ENCODE results near the gene CHD6. TPM values are rescaled to one million over a fixed set of nuclear protein-coding genes. Genes with fewer than 3 reads are reported as not detected.
A peak's percentile ranks its signal among the peaks of the same experiment; 100 is the strongest.

CHD6 gene
- total RNA-seq, 6 donors from 2014 or later, result 25.4 to 62.9 (median 35.3) TPM

DNA sequence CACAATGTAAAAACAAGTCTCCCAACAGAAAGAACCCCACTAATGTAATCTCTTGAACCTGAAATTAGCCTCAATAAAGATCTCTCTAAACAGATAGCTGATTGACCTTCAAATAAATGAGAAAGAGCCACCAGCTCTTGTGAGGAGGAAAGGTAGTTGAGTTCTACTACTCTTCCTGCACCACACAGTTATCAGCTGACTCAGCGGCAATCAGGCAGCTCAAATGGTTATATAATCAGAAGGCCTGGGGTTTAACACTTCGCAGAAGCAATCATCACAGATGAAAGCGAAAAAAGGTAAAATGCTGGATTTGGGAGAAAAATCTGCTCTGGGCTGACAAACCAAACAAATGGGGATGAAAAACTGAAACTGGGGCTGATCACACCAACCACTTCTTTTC, 91.8 kb downstream of the CHD6 start:
- H3K27me3 ChIP-seq, result no peaks in the 10 kb centered on the region
- H3K4me1 ChIP-seq, result peaks cover 3 to 14% (median 9%) of the 10 kb centered on the region in 4 donors
- TF ChIP-seq POLR2A (IDR thresholded peaks at IDR 0.05) (no peak), POLR2AphosphoS5 (IDR thresholded peaks at IDR 0.05) (no peak), EP300 (IDR thresholded peaks at IDR 0.05) (no peak)
- TF ChIP-seq, protein P1, sequence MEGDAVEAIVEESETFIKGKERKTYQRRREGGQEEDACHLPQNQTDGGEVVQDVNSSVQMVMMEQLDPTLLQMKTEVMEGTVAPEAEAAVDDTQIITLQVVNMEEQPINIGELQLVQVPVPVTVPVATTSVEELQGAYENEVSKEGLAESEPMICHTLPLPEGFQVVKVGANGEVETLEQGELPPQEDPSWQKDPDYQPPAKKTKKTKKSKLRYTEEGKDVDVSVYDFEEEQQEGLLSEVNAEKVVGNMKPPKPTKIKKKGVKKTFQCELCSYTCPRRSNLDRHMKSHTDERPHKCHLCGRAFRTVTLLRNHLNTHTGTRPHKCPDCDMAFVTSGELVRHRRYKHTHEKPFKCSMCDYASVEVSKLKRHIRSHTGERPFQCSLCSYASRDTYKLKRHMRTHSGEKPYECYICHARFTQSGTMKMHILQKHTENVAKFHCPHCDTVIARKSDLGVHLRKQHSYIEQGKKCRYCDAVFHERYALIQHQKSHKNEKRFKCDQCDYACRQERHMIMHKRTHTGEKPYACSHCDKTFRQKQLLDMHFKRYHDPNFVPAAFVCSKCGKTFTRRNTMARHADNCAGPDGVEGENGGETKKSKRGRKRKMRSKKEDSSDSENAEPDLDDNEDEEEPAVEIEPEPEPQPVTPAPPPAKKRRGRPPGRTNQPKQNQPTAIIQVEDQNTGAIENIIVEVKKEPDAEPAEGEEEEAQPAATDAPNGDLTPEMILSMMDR (IDR thresholded peaks at IDR 0.05), result no peak
- WGBS, 2 donors, result 84 to 91% methylated on average over 3 of the region's 3 CpGs
- no peak overlapping the region for H3K4me3 ChIP-seq
- H3K27ac ChIP-seq, result no peak overlapping the region
- H3K9me3 ChIP-seq, result no peaks in the 10 kb centered on the region
- no peak for ATAC-seq (ENCODE audit: low FRiP score in 2 of 2)
- H3K36me3 ChIP-seq, result no peaks in the 10 kb centered on the region
- DNase-seq, result no peak

DNA sequence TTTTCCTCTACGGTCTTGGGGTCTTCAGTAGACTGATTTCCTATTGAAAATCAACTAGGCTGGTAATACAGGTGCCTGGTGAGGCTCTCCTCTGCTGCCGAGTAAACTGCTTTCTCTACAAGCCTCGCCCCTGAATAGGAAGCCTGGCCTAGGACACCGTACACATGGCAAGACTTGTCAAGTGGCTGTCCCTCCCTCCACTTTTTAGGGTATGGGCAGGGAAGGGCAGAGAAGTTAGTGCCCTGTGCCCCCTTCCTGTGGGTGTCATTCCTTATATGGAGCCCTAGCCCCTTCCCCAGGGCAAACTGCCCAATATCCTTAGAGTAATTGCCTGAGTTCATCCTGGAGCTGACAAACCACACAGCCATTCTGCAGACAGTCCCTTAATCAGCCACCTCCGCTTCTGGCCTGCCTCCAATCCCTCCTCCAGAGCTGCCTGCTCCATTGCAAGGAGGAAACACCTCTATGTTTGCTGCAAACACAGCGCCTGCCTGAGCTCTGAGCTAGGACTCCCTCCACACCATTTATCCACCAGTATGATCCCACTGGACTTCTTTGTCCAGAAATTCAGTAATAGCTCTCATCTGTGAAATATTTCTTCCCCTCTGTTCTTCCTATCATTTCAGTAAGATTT, 93.1 kb downstream of the CHD6 start:
- H3K36me3 ChIP-seq, result no peaks in the 10 kb centered on the region
- DNase-seq, result peak in 1 of 2 donors; percentile 80
- no peak for TF ChIP-seq POLR2AphosphoS5 (IDR thresholded peaks at IDR 0.05)
- TF ChIP-seq POLR2A (IDR thresholded peaks at IDR 0.05), result no peak
- TF ChIP-seq, protein P1 (IDR thresholded peaks at IDR 0.05), result no peak
- TF ChIP-seq EP300 (IDR thresholded peaks at IDR 0.05), result no peak
- H3K27ac ChIP-seq, result no peak overlapping the region
- H3K9me3 ChIP-seq, result no peaks in the 10 kb centered on the region
- ATAC-seq (ENCODE audit: low FRiP score in 2 of 2), result peak; percentile 55 to 78
- no peaks in the 10 kb centered on the region for H3K27me3 ChIP-seq
- no peak overlapping the region for H3K4me3 ChIP-seq
- peaks cover 3 to 14% (median 9%) of the 10 kb centered on the region in 4 donors for H3K4me1 ChIP-seq
- 41 to 45% methylated on average over 6 of the region's 6 CpGs for WGBS, 2 donors

DNA sequence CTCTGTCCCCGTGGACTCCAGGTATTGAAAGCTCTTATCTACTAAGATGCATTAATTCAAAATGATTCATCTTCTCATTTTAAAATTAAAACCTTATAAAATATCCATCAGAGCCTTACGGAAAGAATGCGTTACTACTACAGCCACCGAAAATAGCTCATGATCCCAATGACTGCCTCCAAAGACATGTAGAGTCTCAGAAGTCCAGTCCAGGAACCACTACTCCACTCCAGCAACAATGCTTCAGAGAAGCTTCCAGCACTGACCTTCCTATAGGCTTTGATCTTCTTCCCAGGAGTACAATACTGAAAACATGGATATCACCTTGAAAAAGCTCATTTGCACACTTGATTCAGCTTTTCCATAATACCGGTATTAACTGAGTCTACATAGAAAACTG, 94.3 kb downstream of the CHD6 start:
- no peaks in the 10 kb centered on the region for H3K9me3 ChIP-seq
- H3K27ac ChIP-seq, result no peak overlapping the region
- H3K4me1 ChIP-seq, result peaks cover 3 to 14% (median 9%) of the 10 kb centered on the region in 4 donors
- no peak overlapping the region for H3K4me3 ChIP-seq
- no peak for TF ChIP-seq POLR2A (IDR thresholded peaks at IDR 0.05)
- TF ChIP-seq EP300 (IDR thresholded peaks at IDR 0.05), result no peak
- TF ChIP-seq POLR2AphosphoS5 (IDR thresholded peaks at IDR 0.05), result no peak
- WGBS, 2 donors, result 97% methylated on average over 5 of the region's 5 CpGs
- DNase-seq (no peak), ATAC-seq (ENCODE audit: low FRiP score in 2 of 2) (no peak)
- no peaks in the 10 kb centered on the region for H3K36me3 ChIP-seq
- no peaks in the 10 kb centered on the region for H3K27me3 ChIP-seq

DNA sequence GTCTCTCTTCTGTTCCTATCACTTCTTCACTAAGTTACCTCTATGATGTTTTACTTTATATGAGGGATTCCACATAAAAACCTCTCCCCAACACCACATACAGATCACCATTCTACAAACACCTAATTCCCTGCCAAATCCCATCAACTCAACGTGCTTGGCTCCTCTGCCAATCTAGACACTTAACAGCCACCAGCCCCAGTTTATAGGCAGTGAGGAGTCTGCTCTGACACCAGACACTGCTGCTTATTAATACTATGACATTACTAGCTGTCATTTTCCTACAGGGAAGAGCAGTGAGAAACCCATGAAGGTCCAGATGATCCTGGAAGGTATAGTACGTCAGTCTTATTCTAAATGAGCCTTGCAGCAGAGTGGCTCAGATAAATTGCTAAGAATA, 104.3 kb downstream of the CHD6 start:
- Histone ChIP-seq H3K36me3 (peaks cover 0 to 29% (median 7%) of the 10 kb centered on the region in 4 donors), H3K9me3 (no peaks in the 10 kb centered on the region), H3K27ac (no peak overlapping the region), H3K4me1 (peaks cover 14 to 24% (median 18%) of the 10 kb centered on the region in 4 donors), H3K4me3 (no peak overlapping the region), H3K27me3 (no peaks in the 10 kb centered on the region)
- TF ChIP-seq, protein P1 (IDR thresholded peaks at IDR 0.05), result no peak
- TF ChIP-seq POLR2A (IDR thresholded peaks at IDR 0.05) (no peak), EP300 (IDR thresholded peaks at IDR 0.05) (no peak), POLR2AphosphoS5 (IDR thresholded peaks at IDR 0.05) (no peak)
- ATAC-seq (ENCODE audit: low FRiP score in 2 of 2) (no peak), DNase-seq (no peak)
- WGBS, 2 donors, result 85 to 86% methylated on average over 2 of the region's 2 CpGs

DNA sequence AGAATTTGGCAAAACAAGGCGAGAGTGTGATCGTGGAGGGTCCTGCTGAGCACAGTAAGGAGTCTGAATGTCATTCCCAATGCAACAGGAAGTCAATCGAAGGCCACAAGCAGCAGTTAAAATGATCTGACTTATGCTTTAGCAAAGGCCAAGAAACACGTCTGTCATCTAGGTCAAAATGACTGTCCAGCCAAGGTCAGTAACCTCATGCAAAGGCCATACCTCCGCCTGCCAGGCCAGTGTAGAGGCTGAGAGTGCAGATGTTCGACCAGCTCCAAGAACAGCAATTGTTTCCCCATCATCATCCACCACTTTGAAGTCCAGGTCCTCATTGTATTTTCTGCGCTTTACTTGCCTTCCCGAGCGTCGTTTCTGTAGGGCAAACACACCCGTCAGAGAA, 105.6 kb downstream of the CHD6 start:
- DNase-seq (no peak), ATAC-seq (ENCODE audit: low FRiP score in 2 of 2) (no peak)

More for the DNA sequence above, 105.6 kb downstream of the CHD6 start:
- WGBS, 2 donors, result 84 to 88% methylated on average over 11 of the region's 11 CpGs
- TF ChIP-seq POLR2AphosphoS5 (IDR thresholded peaks at IDR 0.05) (no peak), POLR2A (IDR thresholded peaks at IDR 0.05) (no peak), EP300 (IDR thresholded peaks at IDR 0.05) (no peak)
- TF ChIP-seq, protein P1 (IDR thresholded peaks at IDR 0.05), result no peak
- no peak overlapping the region for H3K27ac ChIP-seq
- no peaks in the 10 kb centered on the region for H3K9me3 ChIP-seq
- peaks cover 19 to 33% (median 28%) of the 10 kb centered on the region in 4 donors for H3K4me1 ChIP-seq
- H3K36me3 ChIP-seq, result peaks cover 0 to 29% (median 7%) of the 10 kb centered on the region in 4 donors
- H3K4me3 ChIP-seq, result no peak overlapping the region
- no peaks in the 10 kb centered on the region for H3K27me3 ChIP-seq

Data from upper lobe of left lung (tissue), 6 donors.